GM13976 (cell line): ENCODE measurements around the gene ZNF483.

Experiments
- DNase-seq: peaks from one replicate; pipeline ENCODE4 v3.0.0; 2012; ENCODE audit warnings: low spot score
- CTCF ChIP-seq: IDR thresholded peaks from 2 replicates; pipeline ENCODE4 v1.5.1; 2012; ENCODE audit warnings: borderline replicate concordance, mild to moderate bottlenecking; ENCODE audit not compliant: insufficient read depth; ENCODE audit errors: extremely low read depth, missing control alignments, control extremely low read depth
- in situ Hi-C: fragments of 300-500 bp; cut with MboI; formaldehyde crosslinking; loops from one replicate; pipeline ENCODE4 v1.12.0; 2022; ENCODE audit warnings: low sequenced_read_pairs, mixed read lengths, inconsistent platforms; ENCODE audit not compliant: unreplicated experiment

Gene ZNF483

GRCh38 chr9:111599955-111600343, 75.0 kb downstream of the ZNF483 start:
- no peak for DNase-seq
- no peak for TF ChIP-seq CTCF
- in situ Hi-C loops = no loop called here

GRCh38 chr9:111601237-111602018, 76.4 kb downstream of the ZNF483 start:
- in situ Hi-C loops = no loop called here
- no peak for DNase-seq
- no peak for TF ChIP-seq CTCF

- no peak for DNase-seq
- in situ Hi-C loops = no loop called here
- no peak for TF ChIP-seq CTCF
These were observed 78.1 kb downstream of the ZNF483 start for GRCh38 chr9:111603041-111603440.

- TF ChIP-seq CTCF = no peak
- in situ Hi-C loops = no loop called here
- DNase-seq = no peak
These were observed 79.2 kb downstream of the ZNF483 start for GRCh38 chr9:111604054-111604615.

- in situ Hi-C loops = no loop called here
- no peak for DNase-seq
- TF ChIP-seq CTCF = no peak
These were observed 80.1 kb downstream of the ZNF483 start for GRCh38 chr9:111605041-111605559.

- in situ Hi-C loops = no loop called here
- TF ChIP-seq CTCF = no peak
These were observed 85.2 kb downstream of the ZNF483 start for GRCh38 chr9:111610149-111610548.

More at GRCh38 chr9:111610149-111610548, 85.2 kb downstream of the ZNF483 start:
- DNase-seq = no peak
